HG03135 (cell line): Measurements from ENCODE around the gene CDH22.

ENCODE experiments used
- ATAC-seq: cut with Tn5 transposase; IDR thresholded peaks from one replicate; pipeline ENCODE4 v1.9.1; 2021; ENCODE audit warnings: mild to moderate bottlenecking, moderate library complexity; ENCODE audit not compliant: unreplicated experiment

Gene CDH22

DNA sequence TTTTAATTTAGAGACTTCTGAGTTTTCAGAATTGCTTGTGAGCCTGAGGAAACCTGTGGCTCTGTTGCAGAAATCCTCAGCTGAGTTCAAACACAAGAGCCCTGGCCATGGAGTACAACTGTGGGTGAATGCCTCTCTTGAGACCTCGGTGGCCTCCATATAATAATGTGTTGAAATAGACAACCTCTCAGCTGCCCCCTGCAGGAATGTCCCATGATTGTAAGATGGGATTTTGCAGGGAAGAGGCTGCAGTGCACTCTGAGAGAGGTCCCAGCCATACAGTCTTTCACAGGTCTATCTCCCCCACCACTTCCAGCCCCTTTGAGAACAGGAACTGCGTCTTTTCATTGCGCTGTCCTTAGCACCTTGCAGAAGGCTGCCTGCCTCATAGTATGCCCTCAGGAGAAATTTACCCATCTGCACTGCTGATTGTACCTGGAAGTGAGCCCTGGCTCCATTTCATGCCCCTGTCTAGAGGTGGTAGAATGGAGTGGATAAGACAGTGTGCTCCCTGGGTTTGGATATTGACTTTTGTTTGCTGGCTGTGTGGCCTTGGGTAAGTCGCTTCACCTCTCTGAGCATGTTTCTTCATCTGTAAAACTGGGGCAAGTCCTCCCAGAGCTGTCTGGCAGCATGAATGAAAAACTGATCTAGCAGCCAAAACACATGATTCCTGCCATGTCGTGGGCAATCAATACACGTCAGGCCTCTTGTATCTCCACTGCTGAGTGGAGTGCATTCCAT lies 16.8 kb upstream of the CDH22 start:
- ATAC-seq, result no peak

DNA sequence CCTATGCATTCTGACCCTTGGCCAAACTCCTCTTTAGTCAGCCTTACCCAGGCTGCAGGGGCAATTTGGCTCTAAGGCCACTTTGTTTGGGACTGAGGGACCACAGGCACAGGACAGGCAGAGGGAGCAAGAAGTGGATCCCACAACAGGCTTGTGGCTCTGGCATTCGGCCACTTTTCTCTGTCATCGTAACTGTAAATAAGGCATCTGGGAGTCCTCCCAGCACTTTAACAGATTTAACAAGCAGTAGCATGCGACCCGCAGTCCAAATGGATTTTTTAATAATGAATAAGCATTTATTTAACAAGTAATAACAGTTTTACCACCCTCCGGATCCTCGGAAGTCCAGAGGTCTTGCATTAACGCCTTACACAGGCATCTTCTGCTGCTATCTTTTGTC lies 16.1 kb upstream of the CDH22 start:
- ATAC-seq, result no peak

DNA sequence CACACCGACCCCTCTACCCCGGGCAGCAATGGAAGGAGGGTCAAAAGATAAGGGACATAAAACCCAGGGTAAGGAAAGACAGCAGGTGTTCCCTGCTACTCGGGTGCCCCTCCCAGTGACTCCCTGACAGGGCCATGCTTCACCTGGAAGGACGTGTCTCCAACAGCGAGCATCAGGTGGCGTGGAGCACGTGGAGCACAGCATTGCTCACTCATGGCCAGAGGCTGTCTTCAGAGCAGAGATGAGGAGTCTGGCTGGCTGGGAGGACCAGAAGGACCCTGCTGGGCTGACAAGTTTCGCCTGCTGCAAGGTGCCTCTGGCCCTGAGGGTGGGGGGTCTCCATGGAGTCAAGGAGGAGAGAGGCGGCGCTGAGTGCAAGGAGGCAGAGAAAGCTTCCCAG lies 15.3 kb upstream of the CDH22 start:
- ATAC-seq, result no peak

- no peak for ATAC-seq
These were observed 14.3 kb upstream of the CDH22 start for GRCh38 chr20:46322641-46323040.

DNA sequence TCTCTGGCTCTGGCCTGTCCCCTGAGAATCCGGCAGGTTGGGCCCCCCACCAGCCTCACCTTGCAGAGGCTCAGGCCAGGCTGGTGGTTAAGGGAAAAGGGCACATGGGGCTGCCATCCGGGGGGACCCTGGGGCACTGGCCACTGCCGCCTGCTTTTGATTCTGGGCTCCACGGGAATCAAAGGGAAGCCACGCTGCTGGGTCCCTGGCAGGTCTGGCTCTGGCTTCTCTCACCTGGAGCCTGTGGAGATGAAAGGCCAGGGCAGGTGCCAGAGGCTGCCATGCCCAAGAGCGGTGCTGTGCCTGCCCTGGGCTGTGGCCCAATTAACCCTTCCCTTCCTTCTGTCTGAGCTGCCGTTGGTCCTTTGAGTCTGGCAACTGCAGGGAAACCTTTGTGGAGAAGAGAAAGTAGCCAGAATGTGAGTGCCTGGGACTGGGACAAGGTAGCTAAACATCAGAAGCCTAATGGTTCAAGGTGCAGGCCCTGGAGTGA lies 9.4 kb upstream of the CDH22 start:
- ATAC-seq, result no peak

GRCh38 chr20:46316984-46317684 lies 8.8 kb upstream of the CDH22 start:
- no peak for ATAC-seq

GRCh38 chr20:46315311-46315710 lies 7.0 kb upstream of the CDH22 start:
- no peak for ATAC-seq

GRCh38 chr20:46312945-46313861 lies 4.9 kb upstream of the CDH22 start:
- no peak for ATAC-seq

DNA sequence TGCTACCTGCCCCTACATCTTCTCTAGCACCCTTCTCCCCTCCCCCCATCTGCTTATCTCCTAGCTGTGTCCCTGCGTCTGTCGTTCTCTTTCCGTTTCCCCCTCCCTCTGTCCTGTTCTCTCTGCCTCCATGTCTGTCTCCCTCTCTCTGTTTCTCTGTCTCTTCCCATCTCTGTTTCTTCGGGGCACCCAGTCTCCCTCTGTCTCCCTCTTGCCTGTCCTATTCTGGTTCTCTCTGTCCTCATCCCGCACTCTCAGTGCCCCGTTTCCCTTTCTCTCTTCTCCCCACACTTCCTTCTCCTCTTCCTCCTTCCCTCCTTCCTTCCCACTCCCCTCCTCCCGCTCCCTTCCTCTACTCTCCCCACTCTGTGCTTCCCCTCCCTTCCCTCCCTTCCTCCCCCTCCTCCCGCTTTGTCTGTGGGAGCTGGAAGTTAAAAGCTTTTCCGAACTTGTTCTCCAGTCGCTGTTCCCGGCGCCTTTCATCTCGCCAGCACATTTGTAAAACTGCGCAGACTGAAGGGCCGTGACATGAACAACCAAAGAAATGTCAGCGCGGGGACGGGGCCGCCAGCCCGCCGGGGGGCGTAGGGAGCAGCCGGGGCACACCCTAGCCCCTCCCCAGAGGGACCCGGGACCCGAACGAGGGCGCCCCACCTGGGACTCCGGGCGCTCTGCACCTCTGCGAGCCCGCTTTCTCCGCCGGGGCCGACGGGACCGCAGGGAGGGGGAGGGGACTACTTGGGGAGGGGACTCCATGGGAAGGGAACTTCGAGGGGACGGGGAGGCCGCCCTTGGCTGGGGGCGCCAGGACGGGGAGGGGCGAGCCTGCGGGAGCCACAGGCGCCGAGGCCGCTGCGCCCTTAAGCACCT lies 4.0 kb upstream of the CDH22 start:
- ATAC-seq, result no peak

GRCh38 chr20:46311719-46312074 lies 3.4 kb upstream of the CDH22 start:
- ATAC-seq, result no peak

DNA sequence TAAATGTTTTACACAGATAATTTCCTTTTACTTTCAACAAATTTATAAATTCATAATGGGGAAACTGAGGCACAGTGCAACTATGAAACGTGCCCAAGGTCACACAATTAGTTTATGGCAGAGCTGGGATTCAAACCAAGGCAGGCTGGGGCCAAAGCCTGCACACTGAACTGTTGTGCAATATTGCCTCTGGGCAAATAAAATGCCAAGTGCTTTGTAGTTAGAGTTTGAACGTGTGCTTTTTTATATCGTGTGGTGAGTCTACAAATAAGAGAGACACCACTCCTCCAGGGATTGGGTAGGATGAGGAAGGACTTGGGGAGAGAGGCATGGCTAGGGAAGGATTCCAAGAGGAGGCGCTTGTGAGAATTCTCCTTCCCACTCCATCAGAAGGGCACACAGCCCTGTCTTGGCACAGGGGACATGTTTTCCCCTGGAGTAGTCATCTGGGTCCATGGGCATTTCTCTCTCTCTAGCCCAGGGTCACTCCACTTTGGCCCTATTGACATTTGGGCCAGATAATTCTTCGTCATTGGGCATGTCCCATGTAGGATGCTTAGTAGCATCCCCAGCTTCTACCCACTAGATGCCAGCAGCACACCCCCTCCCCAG lies 2.8 kb upstream of the CDH22 start:
- ATAC-seq, result no peak

DNA sequence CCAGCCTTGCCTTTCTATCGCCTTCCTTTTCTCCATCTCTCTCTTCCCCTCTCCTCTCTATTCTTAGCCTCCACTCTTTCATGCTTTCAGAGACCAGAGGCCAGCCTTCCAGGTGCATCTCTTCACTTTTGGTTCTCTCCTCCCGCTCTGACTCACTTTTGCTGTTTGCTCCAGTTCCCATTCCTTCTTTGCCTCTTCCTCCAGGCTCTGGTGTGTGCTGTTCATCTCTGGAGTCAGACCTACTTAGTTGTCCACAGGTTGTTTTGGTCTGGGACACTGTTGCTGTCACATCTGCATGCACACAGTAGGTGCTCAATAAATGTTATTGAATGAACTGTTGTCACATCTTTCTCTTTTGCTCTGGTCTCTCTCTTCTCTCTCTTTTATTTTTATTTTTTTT lies 1.6 kb upstream of the CDH22 start:
- ATAC-seq, result no peak

- ATAC-seq, result no peak
These were observed 370 bp downstream of the CDH22 start for GRCh38 chr20:46307999-46308257.

GRCh38 chr20:46307139-46307998 lies 929 bp downstream of the CDH22 start:
- no peak for ATAC-seq

DNA sequence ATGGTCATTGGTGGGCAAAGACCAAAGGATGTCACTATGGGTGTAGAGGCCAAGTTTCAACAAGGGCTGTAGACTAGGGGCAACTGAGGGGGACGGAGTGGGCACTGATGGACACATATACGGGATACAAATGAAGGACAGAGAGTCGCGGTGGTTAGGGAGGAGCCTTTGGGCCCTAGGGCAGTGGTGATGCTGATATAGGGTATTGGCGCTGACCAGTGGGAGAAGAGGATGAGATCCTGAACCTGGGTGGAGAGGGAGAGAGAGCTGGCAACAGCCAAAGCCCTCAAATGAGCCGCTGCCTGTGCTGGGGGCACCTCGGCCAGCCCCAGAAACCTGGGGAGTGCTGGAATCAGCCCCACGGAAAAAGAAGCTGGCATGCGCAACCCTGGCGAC lies 1.6 kb downstream of the CDH22 start:
- no peak for ATAC-seq

DNA sequence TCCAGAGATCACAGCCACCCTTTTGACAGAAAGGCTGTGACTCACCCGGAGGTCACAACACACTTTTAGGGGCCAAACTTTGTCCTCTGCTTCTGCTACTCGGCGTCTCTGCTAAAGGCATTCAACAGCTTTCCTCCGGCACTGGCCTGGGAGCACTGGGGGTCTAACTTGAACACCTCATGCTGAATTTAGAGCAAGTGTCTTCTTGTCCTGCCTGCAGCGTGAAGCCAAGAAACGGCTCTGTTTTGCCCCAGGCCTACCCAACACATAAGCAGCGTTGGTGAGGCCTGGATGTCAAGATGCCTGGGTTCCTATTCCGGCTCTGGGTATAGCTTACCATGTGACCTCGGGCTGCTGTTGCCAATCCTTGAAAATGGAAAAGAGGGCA lies 2.3 kb downstream of the CDH22 start:
- ATAC-seq, result no peak

DNA sequence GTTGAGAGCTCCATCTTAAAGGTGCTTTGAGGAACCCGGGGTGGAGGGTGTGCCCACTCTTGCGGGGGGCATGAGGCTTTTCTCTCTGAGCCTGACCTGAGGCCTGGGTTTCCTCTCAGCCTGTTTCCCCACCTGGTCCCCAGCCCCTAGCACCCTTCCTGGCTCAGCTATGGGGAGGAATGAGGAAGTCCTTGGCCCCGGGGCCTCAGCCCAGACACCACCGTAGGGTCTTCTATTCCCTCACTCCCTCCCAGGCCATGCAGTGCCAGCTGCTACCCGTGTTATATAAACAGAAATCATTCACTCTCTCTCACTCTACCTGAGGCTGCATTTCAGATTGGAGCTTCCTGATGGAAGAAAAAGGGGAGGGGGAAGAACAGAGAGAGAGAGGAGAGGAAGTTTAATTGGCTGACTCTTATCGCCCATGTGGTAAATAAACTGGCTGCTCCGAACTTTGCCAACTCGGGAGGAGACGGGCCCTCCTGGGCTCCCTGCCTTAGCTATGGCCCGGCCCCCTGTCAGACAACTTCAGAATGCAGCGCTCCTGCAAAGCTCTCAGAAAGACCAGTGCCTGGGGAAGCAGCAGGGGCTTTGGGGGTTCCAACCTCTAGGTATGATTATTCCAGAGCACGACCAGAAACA lies 2.8 kb downstream of the CDH22 start:
- ATAC-seq, result no peak

DNA sequence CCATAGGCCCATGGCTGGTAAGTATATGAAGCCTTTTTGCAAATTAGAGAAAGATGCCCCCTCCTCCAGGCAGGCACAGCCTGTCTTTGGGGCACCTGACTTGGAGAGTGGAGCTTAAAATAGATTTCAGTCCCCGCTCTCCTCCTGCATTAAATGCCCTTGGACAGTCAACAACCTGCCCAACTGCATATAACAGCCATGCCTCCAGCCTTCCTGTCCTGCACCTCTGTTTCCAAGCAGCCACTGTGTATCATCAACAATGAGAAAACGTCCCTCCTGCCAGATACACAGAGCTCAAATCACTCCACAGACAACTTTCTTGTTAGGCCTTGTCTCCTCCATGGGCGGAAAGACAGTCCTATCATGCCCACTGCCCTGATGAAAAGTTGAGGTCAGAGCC lies 3.4 kb downstream of the CDH22 start:
- no peak for ATAC-seq

GRCh38 chr20:46304361-46304760 lies 3.9 kb downstream of the CDH22 start:
- ATAC-seq, result no peak
